GM18861 (cell line): ENCODE data around the gene DOCK4.

ENCODE experiments used
- ATAC-seq: cut with Tn5 transposase; IDR thresholded peaks from one replicate; pipeline ENCODE4 v1.9.1; 2021; ENCODE audit not compliant: unreplicated experiment

DOCK4 gene

DNA sequence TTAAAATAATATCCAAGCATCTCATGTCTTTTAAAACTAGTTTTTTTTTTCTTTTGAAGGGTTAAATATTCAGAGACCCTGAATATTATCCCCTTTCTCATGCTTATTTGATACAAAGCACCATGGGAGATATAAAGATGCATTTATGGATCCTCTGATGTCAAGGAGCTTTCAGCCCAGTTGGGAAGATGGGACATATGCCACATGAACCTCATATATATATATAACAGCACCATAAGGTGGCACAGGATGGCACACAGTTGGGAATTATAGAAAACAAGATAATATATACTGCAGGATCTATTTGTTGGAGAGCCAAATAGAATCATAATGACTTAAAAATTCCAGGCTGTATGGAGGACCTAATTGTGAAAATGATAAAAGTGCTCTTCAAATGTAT is 458.5 kb downstream of the DOCK4 start:
- ATAC-seq: no peak

DNA sequence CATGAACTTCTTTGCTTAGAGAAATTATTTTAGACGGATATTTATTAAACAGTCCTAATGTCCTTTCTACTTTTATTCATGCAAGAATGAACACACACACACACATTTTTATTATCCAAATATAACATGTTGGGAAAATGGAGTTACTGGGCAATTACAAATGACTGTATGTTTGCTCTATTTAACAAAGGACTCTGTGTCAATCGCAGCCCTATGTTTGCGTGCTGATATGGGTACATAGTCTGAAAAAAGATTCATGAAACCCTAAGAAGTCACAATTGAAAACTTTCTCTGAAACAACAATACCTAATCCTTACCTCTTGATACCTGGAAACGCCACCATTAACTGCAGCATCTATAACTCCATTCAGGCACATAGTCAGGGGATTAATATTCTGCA is 459.2 kb downstream of the DOCK4 start:
- ATAC-seq: no peak

DNA sequence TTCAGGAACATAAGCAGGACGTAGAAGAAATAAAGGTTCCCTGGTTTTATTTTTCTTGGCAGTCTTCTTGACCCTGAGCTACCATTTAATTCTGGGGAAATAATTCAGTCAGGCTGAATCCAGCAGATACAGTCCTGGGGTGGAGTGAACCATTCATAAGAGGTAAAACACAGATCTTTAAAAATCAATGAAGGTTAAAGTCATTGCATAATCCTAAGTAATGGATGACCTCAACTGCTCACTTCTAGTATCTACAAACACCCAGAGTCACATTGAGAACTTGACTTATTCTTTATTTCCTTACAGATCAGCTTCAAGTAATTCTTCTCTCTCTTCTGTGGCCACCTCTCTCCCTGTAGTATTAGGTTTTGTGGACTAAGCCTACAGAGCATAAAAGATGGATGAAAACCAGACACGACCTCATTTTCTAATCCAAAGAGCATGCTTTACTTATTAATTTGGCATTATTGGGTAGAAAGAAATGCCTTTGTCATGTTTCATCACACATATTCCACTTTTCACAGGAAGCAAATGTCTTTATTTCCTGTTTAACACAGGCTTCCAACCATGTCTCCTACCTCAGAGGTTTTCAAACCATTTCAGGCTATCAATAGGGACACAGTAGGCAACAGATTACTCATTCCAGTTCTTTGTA is 461.6 kb downstream of the DOCK4 start:
- no peak for ATAC-seq

GRCh38 chr7:111743244-111743847 is 462.9 kb downstream of the DOCK4 start:
- ATAC-seq: no peak

- peak; percentile 97 for ATAC-seq
These were observed 464.4 kb downstream of the DOCK4 start for GRCh38 chr7:111741811-111742240.

DNA sequence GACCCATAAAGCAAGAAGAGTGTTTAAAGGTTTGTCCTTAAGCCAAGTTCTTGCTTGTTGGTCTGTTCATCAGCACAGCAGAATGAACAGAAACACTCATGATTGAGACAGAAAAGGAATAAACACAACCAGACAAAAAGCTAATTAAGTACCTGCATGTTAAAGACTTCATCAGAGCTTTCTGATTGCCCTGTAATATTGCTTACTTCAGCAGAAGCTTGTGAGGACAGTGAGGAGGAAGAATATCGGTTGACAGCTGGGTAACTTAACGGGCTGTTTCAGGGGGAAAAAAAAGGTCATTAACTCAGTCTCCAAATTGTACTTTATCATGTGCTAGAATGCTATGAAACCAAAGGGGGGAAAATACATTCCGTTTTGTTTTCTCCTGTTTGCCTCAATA is 465.3 kb downstream of the DOCK4 start:
- no peak for ATAC-seq

DNA sequence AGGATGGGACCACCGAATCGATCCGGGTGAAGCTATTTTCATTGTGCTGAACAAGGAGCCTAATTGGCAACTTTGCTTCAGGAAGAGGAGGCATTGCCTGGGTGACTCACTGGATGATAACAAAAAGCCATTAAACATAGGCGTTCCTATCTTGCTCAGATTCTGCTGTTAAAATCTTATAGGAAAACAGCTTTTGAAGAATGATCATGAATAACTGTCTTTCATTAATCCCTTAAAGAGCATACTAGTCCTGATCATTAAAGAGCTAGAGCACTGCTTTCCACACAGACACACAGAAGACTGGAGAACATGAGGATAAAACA is 469.7 kb downstream of the DOCK4 start:
- no peak for ATAC-seq

GRCh38 chr7:111735661-111736551 is 470.3 kb downstream of the DOCK4 start:
- peak; percentile 73 for ATAC-seq

DNA sequence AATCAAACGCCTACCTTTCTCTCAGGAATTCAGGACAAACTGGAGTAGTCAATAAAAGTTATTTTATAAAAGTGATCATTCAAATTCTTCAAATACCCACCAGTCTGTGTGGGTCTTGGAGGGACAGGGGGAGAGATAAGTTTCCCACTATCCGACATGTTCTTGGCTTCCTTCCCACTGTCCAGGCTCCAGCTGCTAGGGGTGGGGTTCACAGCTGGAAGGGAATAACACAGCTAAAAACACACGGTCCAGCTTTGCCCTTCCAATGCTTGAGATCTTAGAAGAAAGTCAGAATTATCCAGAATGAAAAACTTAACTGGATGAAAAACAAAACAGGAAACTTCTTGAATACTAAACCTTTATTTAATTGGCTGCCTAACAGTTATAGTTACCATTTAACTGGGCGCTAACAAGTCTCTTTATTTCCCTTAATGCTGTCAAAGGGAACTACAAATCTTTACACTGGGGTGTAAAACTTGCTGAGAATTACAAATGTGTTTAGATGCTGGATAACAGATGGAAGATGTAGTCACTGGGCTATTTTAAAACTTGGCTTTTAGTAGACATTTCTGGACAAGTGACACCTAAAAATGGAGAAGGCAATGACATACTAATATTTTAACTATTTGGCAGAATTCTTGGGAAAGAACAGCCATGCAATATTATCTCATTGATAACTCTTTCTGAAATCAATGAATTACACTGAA is 471.1 kb downstream of the DOCK4 start:
- ATAC-seq: no peak

DNA sequence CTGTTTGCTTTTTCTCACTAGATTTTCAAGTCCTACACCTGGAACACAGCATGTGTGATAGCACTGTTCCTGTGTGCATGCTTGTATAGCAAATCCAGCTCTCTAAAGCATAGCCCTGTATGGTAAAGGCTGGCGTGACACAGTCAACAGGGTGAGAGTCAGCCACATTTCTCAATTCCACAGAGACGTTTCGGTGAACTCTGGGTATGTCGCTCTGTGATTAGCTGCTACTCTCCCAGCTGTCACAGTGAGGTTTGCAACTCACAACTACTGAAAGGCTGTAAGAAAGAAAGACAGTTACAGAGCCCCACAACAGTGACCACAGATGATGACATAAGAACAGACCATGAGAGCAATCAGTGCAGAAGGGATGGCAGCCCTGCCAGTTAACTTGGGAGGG is 473.3 kb downstream of the DOCK4 start:
- ATAC-seq: no peak

GRCh38 chr7:111730476-111731300 is 475.5 kb downstream of the DOCK4 start:
- ATAC-seq: peak; percentile 81

GRCh38 chr7:111730057-111730456 is 476.1 kb downstream of the DOCK4 start:
- ATAC-seq: no peak

- ATAC-seq: no peak
These were observed 476.7 kb downstream of the DOCK4 start for GRCh38 chr7:111729483-111729882.

- ATAC-seq: no peak
These were observed 477.6 kb downstream of the DOCK4 start for GRCh38 chr7:111728635-111728995.

GRCh38 chr7:111727905-111728634 is 478.1 kb downstream of the DOCK4 start:
- no peak for ATAC-seq

- no peak for ATAC-seq
These were observed 487.3 kb downstream of the DOCK4 start for GRCh38 chr7:111718886-111719285.

GRCh38 chr7:111711426-111712065 is 494.7 kb downstream of the DOCK4 start:
- ATAC-seq: no peak

- ATAC-seq: no peak
These were observed 495.3 kb downstream of the DOCK4 start for GRCh38 chr7:111710839-111711380.

- no peak for ATAC-seq
These were observed 498.1 kb downstream of the DOCK4 start for GRCh38 chr7:111708072-111708471.
